Uterus (tissue), 2 donors: Measurements from ENCODE around the gene SLC44A5.

Experiments
- POLR2A ChIP-seq, 2 donors: fragments of 450-650 bp; IDR thresholded peaks; one replicate each; pipeline ENCODE4 v1.6.1; 2016; ENCODE audit warnings: antibody characterized with exemption in 2 of 2, mild to moderate bottlenecking in 1 of 2, moderate library complexity in 1 of 2
- TF ChIP-seq, protein P1 (sequence below), 4 experiments: fragments of 200-600 bp in 2 of 4; fragments of 450-650 bp in 2 of 4; sonication (generic) in 2 of 4; IDR thresholded peaks; one replicate each; pipeline ENCODE4 v1.5.1; 2016 to 2019; ENCODE audit warnings: antibody characterized with exemption in 4 of 4, mild to moderate bottlenecking in 2 of 4, moderate library complexity in 1 of 4

- TF ChIP-seq, protein P1, sequence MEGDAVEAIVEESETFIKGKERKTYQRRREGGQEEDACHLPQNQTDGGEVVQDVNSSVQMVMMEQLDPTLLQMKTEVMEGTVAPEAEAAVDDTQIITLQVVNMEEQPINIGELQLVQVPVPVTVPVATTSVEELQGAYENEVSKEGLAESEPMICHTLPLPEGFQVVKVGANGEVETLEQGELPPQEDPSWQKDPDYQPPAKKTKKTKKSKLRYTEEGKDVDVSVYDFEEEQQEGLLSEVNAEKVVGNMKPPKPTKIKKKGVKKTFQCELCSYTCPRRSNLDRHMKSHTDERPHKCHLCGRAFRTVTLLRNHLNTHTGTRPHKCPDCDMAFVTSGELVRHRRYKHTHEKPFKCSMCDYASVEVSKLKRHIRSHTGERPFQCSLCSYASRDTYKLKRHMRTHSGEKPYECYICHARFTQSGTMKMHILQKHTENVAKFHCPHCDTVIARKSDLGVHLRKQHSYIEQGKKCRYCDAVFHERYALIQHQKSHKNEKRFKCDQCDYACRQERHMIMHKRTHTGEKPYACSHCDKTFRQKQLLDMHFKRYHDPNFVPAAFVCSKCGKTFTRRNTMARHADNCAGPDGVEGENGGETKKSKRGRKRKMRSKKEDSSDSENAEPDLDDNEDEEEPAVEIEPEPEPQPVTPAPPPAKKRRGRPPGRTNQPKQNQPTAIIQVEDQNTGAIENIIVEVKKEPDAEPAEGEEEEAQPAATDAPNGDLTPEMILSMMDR (IDR thresholded peaks at IDR 0.05): no peak
- TF ChIP-seq POLR2A (IDR thresholded peaks at IDR 0.05): no peak
These were observed 269.4 kb downstream of the SLC44A5 start for GRCh38 chr1:75341537-75341936.
